Thymus (tissue), 14 donors: Measurements from ENCODE around the gene CLNK. TPM values are rescaled to one million over a fixed set of nuclear protein-coding genes. Genes with fewer than 3 reads are reported as not detected.

Experiments
- DNase-seq, 9 donors: peaks; one replicate each; pipeline ENCODE4 v3.0.0-alpha.2; 2013; ENCODE audit warnings: low spot score in 9 of 9, low read depth in 6 of 9, missing footprints in 1 of 9
- H3K27ac ChIP-seq, 2 donors: one replicate each; pipeline ENCODE4 v1.5.1; 2013; ENCODE audit warnings: control low read depth in 1 of 2, low read depth in 1 of 2, low read length in 1 of 2, mild to moderate bottlenecking in 1 of 2, moderate library complexity in 1 of 2
- H3K27me3 ChIP-seq, 2 donors: one replicate each; pipeline ENCODE4 v1.5.1; 2013; ENCODE audit warnings: low read length in 1 of 2; ENCODE audit not compliant: control insufficient read depth in 2 of 2, insufficient read depth in 1 of 2
- H3K36me3 ChIP-seq, 2 donors: one replicate each; pipeline ENCODE4 v1.5.1; 2013; ENCODE audit warnings: low read length in 1 of 2, mild to moderate bottlenecking in 1 of 2, moderate library complexity in 1 of 2; ENCODE audit not compliant: control insufficient read depth in 2 of 2, insufficient read depth in 2 of 2
- H3K4me1 ChIP-seq, 2 donors: one replicate each; pipeline ENCODE4 v1.5.1; 2013; ENCODE audit warnings: low read length in 2 of 2; ENCODE audit not compliant: control insufficient read depth in 2 of 2, insufficient read depth in 2 of 2
- H3K4me3 ChIP-seq, 2 donors: one replicate each; pipeline ENCODE4 v1.5.1; 2013; ENCODE audit warnings: low read length in 2 of 2, control low read depth in 1 of 2, mild to moderate bottlenecking in 1 of 2
- H3K9me3 ChIP-seq, 2 donors: one replicate each; pipeline ENCODE4 v1.5.1; 2013; ENCODE audit warnings: low read length in 1 of 2, mild to moderate bottlenecking in 1 of 2; ENCODE audit not compliant: control insufficient read depth in 2 of 2, insufficient read depth in 1 of 2
- WGBS: extraction: QIAGEN DNeasy Blood & Tissue Kit; methylation state at CpG from one replicate; pipeline ENCODE4 v1.1.7; 2013; 5-methylcytosine and 5-hydroxymethylcytosine counted together
- long read RNA-seq, 10 donors: transcript quantifications; one replicate each; lab custom pipeline, GENCODE V29; 2026
- polyA plus RNA-seq: library from polyadenylated mRNA; stranded (reverse); fragments of 200-250 nt; gene quantifications from one replicate; pipeline ENCODE4 v1.2.3, GENCODE V29; 2013
- total RNA-seq: library from RNA; stranded (reverse); fragments of 120-200 nt; gene quantifications from one replicate; pipeline ENCODE4 v1.2.4, GENCODE V29; 2013
- donor health status: healthy.

Gene CLNK, protein sequence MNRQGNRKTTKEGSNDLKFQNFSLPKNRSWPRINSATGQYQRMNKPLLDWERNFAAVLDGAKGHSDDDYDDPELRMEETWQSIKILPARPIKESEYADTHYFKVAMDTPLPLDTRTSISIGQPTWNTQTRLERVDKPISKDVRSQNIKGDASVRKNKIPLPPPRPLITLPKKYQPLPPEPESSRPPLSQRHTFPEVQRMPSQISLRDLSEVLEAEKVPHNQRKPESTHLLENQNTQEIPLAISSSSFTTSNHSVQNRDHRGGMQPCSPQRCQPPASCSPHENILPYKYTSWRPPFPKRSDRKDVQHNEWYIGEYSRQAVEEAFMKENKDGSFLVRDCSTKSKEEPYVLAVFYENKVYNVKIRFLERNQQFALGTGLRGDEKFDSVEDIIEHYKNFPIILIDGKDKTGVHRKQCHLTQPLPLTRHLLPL
- total RNA-seq, result 1.9 TPM
- polyA plus RNA-seq, result 2.6 TPM
- long read RNA-seq, donor 1, result 0 reads
- long read RNA-seq, donor 2, result 0 reads
- long read RNA-seq, donor 3, result 0 reads
- long read RNA-seq, donor 4, result 0 reads
- long read RNA-seq, donor 5, result 0 reads
- long read RNA-seq, donor 6, result 0 reads
- long read RNA-seq, donor 7, result 0 reads
- long read RNA-seq, donor 8, result 0 reads
- long read RNA-seq, donor 9, result 0 reads
- long read RNA-seq, donor 10, result 0 reads

DNA sequence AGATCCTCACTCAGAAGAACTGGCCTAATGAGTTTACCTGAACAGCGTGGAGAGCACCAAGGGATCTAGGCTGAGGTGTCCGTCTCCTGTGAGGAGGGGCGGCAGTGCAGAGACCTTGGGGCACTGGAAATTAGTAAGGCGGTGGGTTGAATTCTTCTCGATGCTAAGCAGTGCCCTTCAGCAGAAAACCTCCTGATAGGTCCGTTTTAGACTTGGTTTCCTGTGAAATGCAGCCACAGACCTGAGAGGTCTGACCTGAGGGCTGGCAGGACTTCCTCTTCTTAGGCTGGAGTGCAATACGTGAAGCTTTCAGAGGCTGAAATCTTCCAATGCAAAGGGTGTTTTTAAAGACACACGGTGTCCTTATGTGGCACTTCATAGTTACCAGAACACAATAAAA, at the start of gene CLNK:
TSS of gene CLNK (minus strand) at position 138 of the 400 bp plus-strand sequence. CDS start 16,899 bp downstream, outside the sequence.
- no peak within 1 kb of the TSS for H3K4me3 ChIP-seq
- 44% methylated on average over 8 of the region's 8 CpGs for WGBS

DNA sequence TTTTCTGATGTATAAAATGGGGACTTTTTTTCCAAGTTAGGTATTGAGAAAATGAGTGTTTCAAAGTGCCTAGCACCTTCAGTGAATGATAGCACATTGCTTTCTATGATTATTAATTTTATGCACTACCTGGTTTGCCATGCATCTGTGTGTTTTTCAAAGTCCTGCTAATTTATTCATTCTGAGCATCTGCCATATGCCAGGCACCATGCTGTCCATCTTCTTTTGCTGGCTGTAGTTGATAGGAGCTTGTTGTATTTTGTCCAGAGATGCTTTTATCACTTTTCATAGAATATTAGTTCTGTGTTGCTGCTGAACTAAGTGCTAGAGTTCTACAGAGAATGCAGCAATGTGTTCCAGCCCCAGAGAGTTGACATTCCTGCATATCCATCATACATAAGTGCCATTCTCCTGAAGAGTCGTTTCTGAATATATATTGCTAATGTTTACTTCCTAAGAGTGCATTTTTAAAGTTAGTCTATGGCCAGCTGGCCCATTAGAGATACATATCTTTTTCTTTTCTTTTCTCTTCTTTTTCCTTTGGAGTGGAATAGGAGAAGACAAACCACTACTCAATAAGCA, 49.0 kb upstream of the CLNK start:
- H3K36me3 ChIP-seq, result no peaks in the 10 kb centered on the region
- no peak overlapping the region for H3K27ac ChIP-seq
- WGBS, result 76% methylated on average over 1 of the region's 1 CpG
- H3K27me3 ChIP-seq, result no peaks in the 10 kb centered on the region
- H3K9me3 ChIP-seq, result no peaks in the 10 kb centered on the region
- peaks cover 9 to 24% of the 10 kb centered on the region in 2 donors for H3K4me1 ChIP-seq
- H3K4me3 ChIP-seq, result no peak overlapping the region
- DNase-seq, result no peak

More for the DNA sequence above, at the start of gene CLNK:
- no peaks in the 10 kb centered on the region for H3K36me3 ChIP-seq
- no peak within 1 kb of the TSS for H3K27ac ChIP-seq
- H3K27me3 ChIP-seq, result no peaks in the 10 kb centered on the region
- H3K9me3 ChIP-seq, result no peaks in the 10 kb centered on the region
- H3K4me1 ChIP-seq, result peaks cover 7 to 14% of the 10 kb centered on the region in 2 donors
- peak in 1 of 9 donors; percentile 34 for DNase-seq

DNA sequence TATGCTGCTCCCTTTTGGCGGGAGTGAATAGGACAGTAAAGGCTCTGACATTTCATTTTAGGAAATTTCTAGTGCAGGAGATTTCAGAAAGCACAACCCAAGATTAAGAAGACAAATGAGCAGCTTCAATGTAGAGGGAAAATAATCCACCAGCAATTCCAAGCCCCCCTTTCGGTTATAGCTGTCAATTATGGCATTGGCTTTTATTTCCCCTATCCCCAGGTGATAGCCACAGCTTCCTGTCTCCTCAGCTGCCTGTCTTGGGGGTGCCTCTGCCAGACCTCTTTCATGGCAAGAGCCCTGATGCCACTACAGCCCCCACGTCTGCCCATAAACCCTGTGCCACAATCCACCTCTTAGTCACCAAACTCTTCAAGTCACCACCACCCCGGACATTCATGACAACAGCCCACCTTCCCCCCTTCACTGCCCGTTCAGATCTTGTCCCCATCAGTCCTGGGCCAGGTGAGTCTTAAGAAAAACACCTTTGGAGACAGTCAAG, 48.4 kb upstream of the CLNK start:
- 36% methylated on average over 5 of the region's 5 CpGs for WGBS
- no peak for DNase-seq
- no peaks in the 10 kb centered on the region for H3K27me3 ChIP-seq
- no peak overlapping the region for H3K4me3 ChIP-seq
- no peak overlapping the region for H3K27ac ChIP-seq
- no peaks in the 10 kb centered on the region for H3K36me3 ChIP-seq
- no peaks in the 10 kb centered on the region for H3K9me3 ChIP-seq
- H3K4me1 ChIP-seq, result peaks cover 9 to 24% of the 10 kb centered on the region in 2 donors

DNA sequence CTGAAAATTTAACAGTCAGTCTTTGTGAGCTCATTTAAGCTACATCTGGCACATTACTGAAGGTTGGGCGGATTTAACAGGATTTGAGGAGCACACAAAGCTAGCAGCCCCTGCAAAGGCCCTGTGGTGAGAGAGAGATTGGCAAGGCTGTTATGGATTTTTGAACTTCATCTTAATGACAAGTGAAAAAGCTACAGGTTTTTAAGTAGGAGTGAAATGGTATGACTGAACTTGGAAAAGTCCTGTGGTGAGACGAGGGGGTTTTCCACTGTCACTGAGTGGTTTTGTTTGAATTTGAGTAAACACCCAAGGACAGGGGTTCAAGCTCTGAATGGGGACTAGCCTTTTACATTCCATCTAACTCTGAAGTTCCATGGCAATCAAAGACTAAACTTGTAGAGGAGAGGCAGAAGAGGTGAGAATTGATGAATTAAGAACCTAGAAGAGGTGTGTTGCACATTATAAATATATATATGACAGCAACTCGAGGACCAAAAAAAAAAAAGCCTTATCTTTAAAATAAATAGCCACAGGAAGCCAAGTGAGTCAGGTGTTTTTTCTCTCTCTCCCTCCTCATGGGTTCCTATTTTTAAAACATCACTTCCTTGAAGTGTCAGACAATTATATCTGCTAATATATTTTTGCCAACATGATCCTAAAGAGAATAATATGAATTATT, 47.8 kb upstream of the CLNK start:
- Histone ChIP-seq H3K27me3 (no peaks in the 10 kb centered on the region), H3K4me3 (no peak overlapping the region), H3K9me3 (no peaks in the 10 kb centered on the region), H3K4me1 (peaks cover 9 to 24% of the 10 kb centered on the region in 2 donors), H3K27ac (no peak overlapping the region), H3K36me3 (no peaks in the 10 kb centered on the region)
- no peak for DNase-seq
- WGBS, result 14% methylated on average over 3 of the region's 3 CpGs

DNA sequence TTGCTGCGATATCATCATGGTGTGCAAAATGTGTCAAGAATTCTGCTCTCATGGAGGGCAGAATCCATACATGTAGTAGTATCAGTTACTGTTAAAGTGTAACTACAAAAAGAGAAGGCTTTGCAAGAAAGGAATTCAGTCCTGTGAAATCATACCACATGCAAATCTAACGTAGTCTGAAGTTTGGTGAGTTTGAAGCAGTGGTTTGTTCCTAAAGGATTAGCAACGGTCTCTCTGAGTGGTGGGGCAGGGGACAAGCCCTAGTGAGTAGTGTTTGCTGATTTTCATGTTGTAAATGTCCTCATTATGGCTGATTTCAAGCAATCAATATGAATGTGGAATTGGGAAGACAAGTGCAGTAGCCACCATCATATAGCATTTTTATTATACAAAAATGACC, 47.1 kb upstream of the CLNK start:
- Histone ChIP-seq H3K4me3 (no peak overlapping the region), H3K9me3 (no peaks in the 10 kb centered on the region), H3K36me3 (no peaks in the 10 kb centered on the region), H3K4me1 (peaks cover 9 to 27% of the 10 kb centered on the region in 2 donors), H3K27ac (no peak overlapping the region), H3K27me3 (no peaks in the 10 kb centered on the region)
- DNase-seq, result no peak
- WGBS, result 97% methylated on average over 3 of the region's 3 CpGs

DNA sequence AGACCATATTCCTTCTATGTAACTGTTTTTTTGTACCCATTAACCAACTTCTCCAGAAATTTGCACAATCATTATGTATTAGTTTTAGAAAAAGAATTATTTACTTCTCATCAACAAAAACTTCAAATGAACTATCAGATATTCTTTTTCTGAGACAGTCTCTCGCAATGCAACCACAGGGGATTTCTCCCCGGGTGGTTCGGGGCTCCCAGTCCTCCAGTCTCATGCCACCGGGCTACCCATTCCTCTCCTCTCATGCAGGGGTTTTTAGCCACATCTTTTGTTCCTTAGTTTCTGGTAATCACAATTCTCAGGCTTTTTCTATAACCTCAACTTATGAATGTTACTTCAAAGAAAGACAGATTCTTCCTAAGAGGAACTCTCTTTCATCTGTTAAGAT, 46.6 kb upstream of the CLNK start:
- Histone ChIP-seq H3K9me3 (no peaks in the 10 kb centered on the region), H3K27me3 (no peaks in the 10 kb centered on the region), H3K4me1 (peaks cover 9 to 27% of the 10 kb centered on the region in 2 donors), H3K36me3 (no peaks in the 10 kb centered on the region), H3K27ac (no peak overlapping the region), H3K4me3 (no peak overlapping the region)
- 65% methylated on average over 4 of the region's 4 CpGs for WGBS
- DNase-seq, result no peak

DNA sequence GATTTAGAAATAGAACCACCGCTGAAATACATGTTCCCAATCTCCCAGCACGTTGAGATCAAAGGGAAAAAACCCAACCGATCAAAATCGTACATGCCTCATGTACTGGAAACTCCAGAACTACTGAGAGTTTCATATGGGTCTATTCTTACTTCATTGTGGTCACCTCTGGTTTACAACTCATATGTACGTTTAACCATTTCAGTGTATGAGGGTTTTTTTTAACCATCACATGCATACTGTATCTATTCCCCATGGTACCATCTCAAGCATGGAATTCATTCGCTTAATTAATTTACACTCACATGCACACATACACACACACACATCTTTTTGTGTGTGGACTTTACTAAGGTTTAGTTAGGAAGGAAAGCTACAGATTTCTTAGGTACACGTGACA, 46.0 kb upstream of the CLNK start:
- DNase-seq, result no peak
- Histone ChIP-seq H3K9me3 (no peaks in the 10 kb centered on the region), H3K4me1 (peaks cover 9 to 27% of the 10 kb centered on the region in 2 donors), H3K4me3 (no peak overlapping the region), H3K27me3 (no peaks in the 10 kb centered on the region), H3K36me3 (no peaks in the 10 kb centered on the region), H3K27ac (no peak overlapping the region)
- WGBS, result 96% methylated on average over 7 of the region's 7 CpGs

DNA sequence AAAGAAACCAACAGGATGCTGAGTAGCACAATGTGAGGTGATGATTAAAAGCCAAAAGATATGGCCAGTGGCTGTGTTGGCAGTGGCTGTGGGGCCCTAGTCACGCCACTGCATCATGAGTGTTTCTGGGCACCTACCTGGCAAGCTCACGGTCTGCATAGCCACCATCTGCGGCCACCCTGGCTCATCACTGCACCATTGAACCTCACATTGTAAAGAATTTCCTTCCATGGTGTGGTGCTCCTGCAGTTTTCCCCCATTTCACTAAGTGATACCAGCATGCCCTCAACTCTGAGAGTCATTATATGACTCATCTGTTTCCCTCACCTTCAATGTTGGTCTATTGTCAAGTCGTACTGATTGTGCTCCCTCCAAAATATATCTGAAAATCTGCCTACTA, 45.5 kb upstream of the CLNK start:
- 72% methylated on average over 4 of the region's 4 CpGs for WGBS
- Histone ChIP-seq H3K27me3 (no peaks in the 10 kb centered on the region), H3K27ac (no peak overlapping the region), H3K9me3 (no peaks in the 10 kb centered on the region), H3K4me3 (no peak overlapping the region), H3K36me3 (no peaks in the 10 kb centered on the region), H3K4me1 (peaks cover 9 to 25% of the 10 kb centered on the region in 2 donors)
- DNase-seq, result no peak
